Bronchus fibroblast of lung (primary cell): ENCODE data around the gene TCTN2. TPM values are rescaled to one million over a fixed set of nuclear protein-coding genes. Genes with fewer than 3 reads are reported as not detected.

Experiments
- total RNA-seq: library from RNA; depleted of rRNA; stranded (reverse); fragments of >200 nt; gene quantifications from 2 replicates; pipeline ENCODE4 v1.2.3, GENCODE V29; 2015

TCTN2 gene
- total RNA-seq, result 12.6 and 13.6 TPM in 2 replicates

DNA sequence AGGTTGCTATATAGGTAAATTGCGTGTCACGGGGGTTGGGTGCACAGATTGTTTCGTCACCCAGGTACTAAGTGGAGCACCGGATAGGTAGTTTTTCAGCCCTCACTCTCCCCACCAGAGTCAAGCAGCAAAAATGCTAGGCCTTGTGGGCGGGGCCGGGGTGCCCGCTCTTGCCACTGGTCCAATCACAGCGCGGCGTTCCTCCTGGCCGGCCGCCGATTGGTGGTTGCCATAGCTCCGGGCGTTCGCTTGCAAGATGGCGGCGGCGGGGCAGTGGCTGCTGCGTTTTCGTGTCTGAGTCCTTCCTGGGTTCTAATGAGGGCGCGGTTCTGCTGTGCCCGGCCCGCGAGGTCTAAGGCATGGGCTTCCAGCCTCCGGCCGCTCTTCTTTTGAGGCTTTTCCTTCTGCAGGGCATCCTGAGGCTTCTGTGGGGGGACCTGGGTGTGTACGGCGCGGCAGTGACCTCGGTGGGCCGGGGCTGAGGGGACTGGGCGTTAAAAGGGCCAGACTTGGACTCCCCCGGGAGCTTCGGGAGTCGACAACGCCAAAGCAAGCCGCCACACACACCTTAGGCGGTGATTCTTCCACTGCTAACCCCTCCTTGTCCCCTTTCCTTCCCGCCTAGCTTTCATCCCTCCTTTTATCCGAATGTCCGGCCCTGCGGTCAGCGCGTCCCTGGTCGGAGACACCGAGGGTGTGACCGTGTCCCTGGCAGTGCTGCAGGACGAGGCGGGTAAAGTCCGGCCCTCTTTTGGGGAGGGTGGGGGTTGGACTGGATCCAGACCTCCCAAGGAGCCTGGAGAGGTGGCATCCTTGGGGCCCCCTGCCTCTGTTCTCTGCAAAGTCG, at the start of gene TCTN2:
Gene TCTN2 (plus strand): TSS at position 232 of the 847 bp plus-strand sequence. CDS start 128 bp downstream, at position 360.

DNA sequence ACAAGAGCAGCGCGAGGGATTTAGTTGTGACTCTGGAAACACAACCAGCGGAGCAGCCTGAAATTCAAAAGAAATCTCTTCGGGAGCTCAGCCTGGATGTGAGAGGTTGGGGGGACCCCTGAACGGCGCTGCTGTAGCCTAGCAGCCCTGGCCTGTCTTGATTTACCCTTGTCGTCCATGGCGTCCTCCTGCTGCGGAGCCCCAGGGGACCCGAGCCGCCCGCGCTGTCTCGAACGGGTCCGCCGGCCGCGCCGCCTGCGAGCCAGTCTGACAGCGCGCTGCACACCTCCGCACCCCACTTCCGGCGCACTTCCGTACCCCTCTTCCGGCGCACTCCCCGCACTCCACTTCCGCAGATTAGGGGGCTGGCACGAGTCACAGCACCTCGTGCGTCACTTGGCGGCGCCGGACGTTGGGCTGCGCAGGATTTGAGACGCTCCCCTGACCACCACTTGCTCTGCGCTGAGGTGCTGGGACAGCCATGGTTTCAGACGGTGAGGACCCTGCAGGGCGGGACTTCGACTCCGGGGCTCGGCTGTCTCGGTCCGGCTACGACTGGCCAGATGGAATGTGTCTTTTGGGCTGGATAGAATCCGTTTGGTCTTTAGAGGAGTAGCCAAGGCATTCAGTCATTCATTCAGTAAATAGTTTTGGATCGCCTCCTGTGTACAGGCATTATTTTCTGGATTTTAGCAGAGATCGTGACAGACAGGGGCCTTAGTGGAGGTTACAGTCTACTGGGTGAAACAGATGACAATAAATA, 37.4 kb upstream of the TCTN2 start, which contains the start of the genes EIF2B1 and GTF2H3:
Gene EIF2B1 (minus strand): TSS at position 308 of the 763 bp plus-strand sequence. CDS start 129 bp downstream, at position 179.
Gene GTF2H3 (plus strand): TSS at position 451 of the 763 bp plus-strand sequence. CDS start 31 bp downstream, at position 482.

Other genes with a start within 250 kb of the TCTN2 start
- 2.2 and 2.4 TPM in 2 replicates for gene RILPL2, start 234.4 kb upstream of the TCTN2 start, total RNA-seq
- 12.0 and 16.3 TPM in 2 replicates for gene SNRNP35, start 213.0 kb upstream of the TCTN2 start, total RNA-seq
- 9.1 and 10.6 TPM in 2 replicates for gene RILPL1, start 137.4 kb upstream of the TCTN2 start, total RNA-seq
- gene TMED2, start 86.6 kb upstream of the TCTN2 start, total RNA-seq, result 148 and 179 TPM in 2 replicates
- gene DDX55, start 69.0 kb upstream of the TCTN2 start, total RNA-seq, result 29.4 and 33.4 TPM in 2 replicates
- 95.9 and 127 TPM in 2 replicates for gene EIF2B1, start 37.4 kb upstream of the TCTN2 start, total RNA-seq
- gene GTF2H3, start 37.3 kb upstream of the TCTN2 start, total RNA-seq, result 26.0 and 33.3 TPM in 2 replicates
- gene ATP6V0A2, start 41.2 kb downstream of the TCTN2 start, total RNA-seq, result 11.3 and 14.9 TPM in 2 replicates
- under 0.01 TPM in 2 replicates for gene DNAH10, start 91.2 kb downstream of the TCTN2 start, total RNA-seq